ENCODE results near the gene TOPORS.
"Not testable (repeated sequence)": the region's sequence is repeated elsewhere in the genome, so short reads cannot be mapped to it uniquely, and the experiment has no call there.

The TOPORS gene

GRCh38 chr9:32566770-32567169 lies 14.4 kb upstream of the TOPORS start:
- DNase-seq (ENCODE audit: low read depth in 3 of 3) = no peak

GRCh38 chr9:32565967-32566366 lies 13.6 kb upstream of the TOPORS start:
- DNase-seq (ENCODE audit: low read depth in 3 of 3) = no peak

GRCh38 chr9:32558408-32558934 lies 6.1 kb upstream of the TOPORS start:
- no peak for DNase-seq (ENCODE audit: low read depth in 3 of 3)

GRCh38 chr9:32554591-32554990 lies 2.2 kb upstream of the TOPORS start:
- DNase-seq (ENCODE audit: low read depth in 3 of 3) = no peak

- no peak for DNase-seq (ENCODE audit: low read depth in 3 of 3)
These were observed 1.7 kb upstream of the TOPORS start for GRCh38 chr9:32554107-32554506.

GRCh38 chr9:32551276-32552051 lies 922 bp downstream of the TOPORS start:
- peak in 2 of 3 experiments; percentile 19 to 25 for DNase-seq (ENCODE audit: low read depth in 3 of 3)

GRCh38 chr9:32550562-32551275 lies 1.7 kb downstream of the TOPORS start:
- peak; percentile 87 to 91 (median 89) for DNase-seq (ENCODE audit: low read depth in 3 of 3)

- no peak for DNase-seq (ENCODE audit: low read depth in 3 of 3)
These were observed 2.2 kb downstream of the TOPORS start for GRCh38 chr9:32550150-32550561.

GRCh38 chr9:32548213-32548612 lies 4.2 kb downstream of the TOPORS start:
- not testable (repeated sequence) for DNase-seq (ENCODE audit: low read depth in 3 of 3)

GRCh38 chr9:32545884-32546283 lies 6.5 kb downstream of the TOPORS start:
- no peak for DNase-seq (ENCODE audit: low read depth in 3 of 3)

GRCh38 chr9:32543047-32543446 lies 9.3 kb downstream of the TOPORS start:
- DNase-seq (ENCODE audit: low read depth in 3 of 3) = no peak

GRCh38 chr9:32533816-32534215 lies 18.6 kb downstream of the TOPORS start:
- DNase-seq (ENCODE audit: low read depth in 3 of 3) = no peak

- DNase-seq (ENCODE audit: low read depth in 3 of 3) = no peak
These were observed 19.1 kb downstream of the TOPORS start for GRCh38 chr9:32533336-32533735.

GRCh38 chr9:32526707-32527048 lies 25.7 kb downstream of the TOPORS start:
- DNase-seq (ENCODE audit: low read depth in 3 of 3) = no peak

- peak; percentile 40 to 72 (median 71) for DNase-seq (ENCODE audit: low read depth in 3 of 3)
These were observed 26.2 kb downstream of the TOPORS start, which contains the start of gene RIGI for GRCh38 chr9:32526041-32526706. RIGI (minus strand) TSS chr9:32526196; CDS start chr9:32526166, 30 bp downstream.

- DNase-seq (ENCODE audit: low read depth in 3 of 3) = no peak
These were observed 26.7 kb downstream of the TOPORS start for GRCh38 chr9:32525709-32526030.

GRCh38 chr9:32524892-32525708 lies 27.3 kb downstream of the TOPORS start:
- DNase-seq (ENCODE audit: low read depth in 3 of 3) = no peak

- not testable (repeated sequence) for DNase-seq (ENCODE audit: low read depth in 3 of 3)
These were observed 27.9 kb downstream of the TOPORS start for GRCh38 chr9:32524558-32524891.

- no peak for DNase-seq (ENCODE audit: low read depth in 3 of 3)
These were observed 28.5 kb downstream of the TOPORS start for GRCh38 chr9:32523910-32524309.

GRCh38 chr9:32518276-32518675 lies 34.1 kb downstream of the TOPORS start:
- DNase-seq (ENCODE audit: low read depth in 3 of 3) = no peak

- no peak for DNase-seq (ENCODE audit: low read depth in 3 of 3)
These were observed 36.1 kb downstream of the TOPORS start for GRCh38 chr9:32516241-32516640.

- DNase-seq (ENCODE audit: low read depth in 3 of 3) = no peak
These were observed 43.7 kb downstream of the TOPORS start for GRCh38 chr9:32508728-32509127.

All from stimulated activated CD4-positive, alpha-beta T cell treated with anti-CD3 and anti-CD28 coated beads, TNF-alpha, amount 100 ng/mL, for 4 hours (primary cell).